ENCODE results near the gene IQCF2.

- peak; percentile 32 for TF ChIP-seq CTCF (IDR thresholded peaks at IDR 0.05; ENCODE audit: low read length)
- TF ChIP-seq EZH2 (optimal IDR thresholded peaks at IDR 0.05; ENCODE audit: low read depth, low read length), result no peak
Observed at GRCh38 chr3:51819709-51820406, 41.6 kb upstream of the IQCF2 start.

Measured in MM.1S (cell line).